ENCODE measurements around the gene TSPAN11.

GRCh38 chr12:30882706-30883105 lies 43.8 kb upstream of the TSPAN11 start:
- TF ChIP-seq CTCF (IDR thresholded peaks at IDR 0.05; ENCODE audit: extremely low read depth in 1 of 2, insufficient read depth in 1 of 2, low read depth in 1 of 2, low read length in 2 of 2) (no peak), POLR2A (IDR thresholded peaks at IDR 0.05; ENCODE audit: low read depth, low read length) (no peak), MYC (IDR thresholded peaks at IDR 0.05; ENCODE audit: low read depth, low read length) (no peak), MAX (IDR thresholded peaks at IDR 0.05; ENCODE audit: insufficient read depth, insufficient read length) (no peak), POLR2AphosphoS5 (IDR thresholded peaks at IDR 0.05; ENCODE audit: insufficient read depth, low read depth, low read length) (no peak), JUN (IDR thresholded peaks at IDR 0.05; ENCODE audit: borderline replicate concordance, insufficient read depth, insufficient read length, low read depth) (no peak), EZH2 (IDR thresholded peaks at IDR 0.05; ENCODE audit: borderline replicate concordance, low read depth, low read length, severe bottlenecking) (no peak), FOS (IDR thresholded peaks at IDR 0.05; ENCODE audit: borderline replicate concordance, insufficient read depth, low read length) (no peak), GATA2 (IDR thresholded peaks at IDR 0.05; ENCODE audit: insufficient read depth, insufficient read length, low read depth, low read length) (no peak)
